ENCODE measurements around the gene NTNG1.

Gene NTNG1

DNA sequence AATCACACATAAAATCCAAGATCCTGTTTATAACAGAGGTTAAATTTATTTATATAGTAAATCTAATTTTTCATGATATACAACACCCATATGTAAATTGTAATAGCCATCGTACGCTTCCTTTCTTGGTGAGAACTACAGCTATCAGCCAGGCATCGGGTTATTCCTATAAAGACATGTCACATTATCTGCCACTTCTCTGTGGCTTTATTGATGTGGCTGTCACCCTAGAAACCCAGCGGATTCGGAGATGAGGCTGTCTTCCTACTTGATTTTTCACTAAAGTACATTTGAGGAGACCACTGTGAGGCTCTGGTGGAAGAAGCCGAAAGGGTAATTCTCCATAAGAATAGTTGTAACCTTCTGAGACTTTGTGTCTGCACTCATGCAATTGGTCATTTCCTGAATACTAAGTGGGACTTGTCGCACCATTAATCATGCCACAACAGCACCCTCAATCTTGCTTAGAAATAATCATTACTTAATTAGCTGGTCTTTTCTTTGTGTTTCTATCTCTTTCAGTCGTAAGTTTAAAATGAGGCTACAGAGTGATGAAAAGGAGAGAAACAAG is 106.0 kb downstream of the NTNG1 start:
- TF ChIP-seq FOXP2 (optimal IDR thresholded peaks at IDR 0.05; ENCODE audit: borderline replicate concordance, extremely low read depth, extremely low read length, insufficient read depth) (no peak), SIN3A (IDR thresholded peaks at IDR 0.05; ENCODE audit: borderline replicate concordance, insufficient read depth, low read length) (no peak), TAF1 (IDR thresholded peaks at IDR 0.05; ENCODE audit: borderline replicate concordance, insufficient read depth, low read length) (no peak)
- TF ChIP-seq, protein P1, sequence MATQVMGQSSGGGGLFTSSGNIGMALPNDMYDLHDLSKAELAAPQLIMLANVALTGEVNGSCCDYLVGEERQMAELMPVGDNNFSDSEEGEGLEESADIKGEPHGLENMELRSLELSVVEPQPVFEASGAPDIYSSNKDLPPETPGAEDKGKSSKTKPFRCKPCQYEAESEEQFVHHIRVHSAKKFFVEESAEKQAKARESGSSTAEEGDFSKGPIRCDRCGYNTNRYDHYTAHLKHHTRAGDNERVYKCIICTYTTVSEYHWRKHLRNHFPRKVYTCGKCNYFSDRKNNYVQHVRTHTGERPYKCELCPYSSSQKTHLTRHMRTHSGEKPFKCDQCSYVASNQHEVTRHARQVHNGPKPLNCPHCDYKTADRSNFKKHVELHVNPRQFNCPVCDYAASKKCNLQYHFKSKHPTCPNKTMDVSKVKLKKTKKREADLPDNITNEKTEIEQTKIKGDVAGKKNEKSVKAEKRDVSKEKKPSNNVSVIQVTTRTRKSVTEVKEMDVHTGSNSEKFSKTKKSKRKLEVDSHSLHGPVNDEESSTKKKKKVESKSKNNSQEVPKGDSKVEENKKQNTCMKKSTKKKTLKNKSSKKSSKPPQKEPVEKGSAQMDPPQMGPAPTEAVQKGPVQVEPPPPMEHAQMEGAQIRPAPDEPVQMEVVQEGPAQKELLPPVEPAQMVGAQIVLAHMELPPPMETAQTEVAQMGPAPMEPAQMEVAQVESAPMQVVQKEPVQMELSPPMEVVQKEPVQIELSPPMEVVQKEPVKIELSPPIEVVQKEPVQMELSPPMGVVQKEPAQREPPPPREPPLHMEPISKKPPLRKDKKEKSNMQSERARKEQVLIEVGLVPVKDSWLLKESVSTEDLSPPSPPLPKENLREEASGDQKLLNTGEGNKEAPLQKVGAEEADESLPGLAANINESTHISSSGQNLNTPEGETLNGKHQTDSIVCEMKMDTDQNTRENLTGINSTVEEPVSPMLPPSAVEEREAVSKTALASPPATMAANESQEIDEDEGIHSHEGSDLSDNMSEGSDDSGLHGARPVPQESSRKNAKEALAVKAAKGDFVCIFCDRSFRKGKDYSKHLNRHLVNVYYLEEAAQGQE (IDR thresholded peaks at IDR 0.05; ENCODE audit: insufficient read depth in 1 of 2, low read depth in 2 of 2, low read length in 2 of 2), result no peak

DNA sequence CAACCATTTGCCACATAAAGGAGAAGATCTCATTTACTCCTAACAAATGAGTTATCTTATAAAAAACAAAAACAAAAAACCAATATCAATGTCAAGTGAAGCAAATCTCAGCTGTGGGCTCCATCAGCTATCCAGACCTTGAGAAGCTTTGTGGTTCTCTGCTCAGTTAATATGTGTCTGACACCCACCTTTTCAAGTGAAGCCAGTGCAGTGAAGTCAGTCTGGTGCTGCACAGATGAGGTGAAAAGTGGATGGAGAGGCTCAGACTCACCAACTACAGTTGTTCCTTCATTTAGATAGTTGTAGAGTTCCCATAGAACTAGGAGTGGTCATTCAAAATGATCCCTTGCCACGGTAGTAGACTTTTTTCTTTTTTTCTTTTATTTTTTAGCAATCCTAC is 106.8 kb downstream of the NTNG1 start:
- TF ChIP-seq SIN3A (IDR thresholded peaks at IDR 0.05; ENCODE audit: borderline replicate concordance, insufficient read depth, low read length), result no peak
- TF ChIP-seq, protein P1 (IDR thresholded peaks at IDR 0.05; ENCODE audit: insufficient read depth in 1 of 2, low read depth in 2 of 2, low read length in 2 of 2), result no peak
- no peak for TF ChIP-seq TAF1 (IDR thresholded peaks at IDR 0.05; ENCODE audit: borderline replicate concordance, insufficient read depth, low read length)
- no peak for TF ChIP-seq FOXP2 (optimal IDR thresholded peaks at IDR 0.05; ENCODE audit: borderline replicate concordance, extremely low read depth, extremely low read length, insufficient read depth)
- no peak for TF ChIP-seq POLR2AphosphoS5 (IDR thresholded peaks at IDR 0.05; ENCODE audit: low read depth, low read length)

DNA sequence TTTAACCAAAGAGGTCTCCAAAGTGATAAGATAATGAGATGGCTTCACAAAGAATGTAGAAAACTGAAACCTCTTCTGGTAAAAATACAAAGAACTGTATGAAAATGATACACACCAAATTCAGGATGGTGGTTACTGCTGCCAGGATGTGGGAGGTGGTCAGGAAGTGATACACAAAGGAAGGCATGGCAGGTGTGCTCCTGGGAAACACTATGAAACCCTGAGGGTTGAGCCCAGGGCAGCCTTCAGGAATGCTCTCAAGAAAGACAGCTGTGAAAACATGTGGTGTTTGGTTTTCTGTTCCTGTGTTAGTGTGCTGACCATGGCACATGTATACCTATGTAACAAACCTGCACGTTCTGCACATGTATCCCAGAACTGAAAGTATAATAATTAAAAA is 109.3 kb downstream of the NTNG1 start:
- TF ChIP-seq, protein P1 (IDR thresholded peaks at IDR 0.05; ENCODE audit: insufficient read depth in 1 of 2, low read depth in 2 of 2, low read length in 2 of 2), result no peak
- TF ChIP-seq SIN3A (IDR thresholded peaks at IDR 0.05; ENCODE audit: borderline replicate concordance, insufficient read depth, low read length) (no peak), TAF1 (IDR thresholded peaks at IDR 0.05; ENCODE audit: borderline replicate concordance, insufficient read depth, low read length) (no peak), FOXP2 (optimal IDR thresholded peaks at IDR 0.05; ENCODE audit: borderline replicate concordance, extremely low read depth, extremely low read length, insufficient read depth) (no peak), POLR2AphosphoS5 (IDR thresholded peaks at IDR 0.05; ENCODE audit: low read depth, low read length) (no peak)

DNA sequence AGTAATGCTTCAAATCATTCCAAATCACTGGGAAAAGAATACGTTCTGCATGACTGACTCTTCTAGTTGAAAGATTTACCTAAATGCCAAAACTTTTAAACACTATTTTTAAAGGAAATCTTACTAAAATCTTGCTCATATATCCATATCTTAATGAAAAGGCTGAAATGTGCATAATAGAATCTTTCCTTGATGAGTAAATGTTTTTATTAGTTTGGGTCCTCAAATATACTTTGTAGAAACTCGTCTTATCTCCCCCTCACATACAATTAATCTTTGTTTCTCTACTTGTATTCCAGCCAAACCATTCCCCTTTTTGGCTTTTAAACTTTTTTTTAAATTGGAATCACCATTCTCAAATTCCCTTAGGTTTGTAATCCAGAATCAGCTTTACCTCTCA is 110.2 kb downstream of the NTNG1 start:
- TF ChIP-seq POLR2AphosphoS5 (IDR thresholded peaks at IDR 0.05; ENCODE audit: low read depth, low read length) (no peak), FOXP2 (optimal IDR thresholded peaks at IDR 0.05; ENCODE audit: borderline replicate concordance, extremely low read depth, extremely low read length, insufficient read depth) (no peak), TAF1 (IDR thresholded peaks at IDR 0.05; ENCODE audit: borderline replicate concordance, insufficient read depth, low read length) (no peak), SIN3A (IDR thresholded peaks at IDR 0.05; ENCODE audit: borderline replicate concordance, insufficient read depth, low read length) (no peak)
- TF ChIP-seq, protein P1 (IDR thresholded peaks at IDR 0.05; ENCODE audit: insufficient read depth in 1 of 2, low read depth in 2 of 2, low read length in 2 of 2), result no peak

DNA sequence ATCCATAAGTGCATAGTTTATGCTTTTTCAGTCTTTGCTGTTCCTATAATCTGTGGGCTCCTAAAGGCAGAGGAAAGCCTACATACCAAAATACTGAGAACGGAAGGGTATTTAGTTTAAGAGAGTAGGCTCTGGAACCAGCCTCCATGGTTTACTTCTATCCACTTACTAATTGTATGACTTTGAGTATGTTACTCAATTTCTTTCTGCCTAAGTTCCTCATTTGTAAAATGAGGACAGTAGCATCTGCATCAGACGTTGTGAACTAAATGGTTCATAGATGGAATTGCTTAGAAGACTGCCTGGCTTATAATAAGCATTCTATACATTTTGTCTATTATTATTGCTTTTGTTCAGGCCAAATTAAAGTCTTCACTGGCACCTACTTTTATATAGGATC is 111.0 kb downstream of the NTNG1 start:
- no peak for TF ChIP-seq TAF1 (IDR thresholded peaks at IDR 0.05; ENCODE audit: borderline replicate concordance, insufficient read depth, low read length)
- TF ChIP-seq, protein P1 (IDR thresholded peaks at IDR 0.05; ENCODE audit: insufficient read depth in 1 of 2, low read depth in 2 of 2, low read length in 2 of 2), result no peak
- TF ChIP-seq POLR2AphosphoS5 (IDR thresholded peaks at IDR 0.05; ENCODE audit: low read depth, low read length), result no peak
- TF ChIP-seq FOXP2 (optimal IDR thresholded peaks at IDR 0.05; ENCODE audit: borderline replicate concordance, extremely low read depth, extremely low read length, insufficient read depth), result no peak
- no peak for TF ChIP-seq SIN3A (IDR thresholded peaks at IDR 0.05; ENCODE audit: borderline replicate concordance, insufficient read depth, low read length)
